Mesothelial cell of epicardium (in vitro differentiated cells): Measurements from ENCODE around the gene ZFYVE28. TPM values are rescaled to one million over a fixed set of nuclear protein-coding genes. Genes with fewer than 3 reads are reported as not detected.
A peak's percentile ranks its signal among the peaks of the same experiment; 100 is the strongest.

Source experiments
- DNase-seq, 2 experiments: peaks; one replicate each; pipeline ENCODE4 v3.0.0; 2021; ENCODE audit warnings: low spot score in 2 of 2; ENCODE audit not compliant: unreplicated experiment in 2 of 2
- H3K27ac Mint-ChIP-seq: 2 replicates; pipeline ENCODE4 v1.8.0; 2021; ENCODE audit warnings: mixed read lengths
- H3K27me3 Mint-ChIP-seq: 2 replicates; pipeline ENCODE4 v1.8.0; 2021; ENCODE audit warnings: low read depth, mixed read lengths
- H3K36me3 Mint-ChIP-seq: 2 replicates; pipeline ENCODE4 v1.8.0; 2021; ENCODE audit warnings: mixed read lengths
- H3K4me1 Mint-ChIP-seq: 2 replicates; pipeline ENCODE4 v1.8.0; 2021; ENCODE audit warnings: mixed read lengths
- H3K4me3 Mint-ChIP-seq: 2 replicates; pipeline ENCODE4 v1.8.0; 2021; ENCODE audit warnings: mild to moderate bottlenecking, moderate library complexity, mixed read lengths
- H3K9me3 Mint-ChIP-seq: 2 replicates; pipeline ENCODE4 v1.8.0; 2021; ENCODE audit warnings: mixed read lengths
- total RNA-seq: library from RNA; stranded (reverse); gene quantifications from 3 replicates; pipeline ENCODE4 v1.2.1, GENCODE V29; 2021
- TF ChIP-seq, protein P1 (sequence below): fragments of 200-600 bp; sonication (generic); IDR thresholded peaks from one replicate; pipeline ENCODE4 v1.5.0; 2021; ENCODE audit warnings: antibody characterized with exemption; ENCODE audit not compliant: unreplicated experiment

The ZFYVE28 gene
- total RNA-seq, 1 donor from 2014 or later, result 0.51 TPM

GRCh38 chr4:2261110-2261852 lies 157.2 kb downstream of the ZFYVE28 start:
- H3K27ac Mint-ChIP-seq, result no peak overlapping the region
- no peaks in the 10 kb centered on the region for H3K9me3 Mint-ChIP-seq
- peak in 1 of 2 experiments; percentile 29 for DNase-seq
- H3K4me1 Mint-ChIP-seq, result peaks cover 12% of the 10 kb centered on the region
- H3K27me3 Mint-ChIP-seq, result no peaks in the 10 kb centered on the region
- H3K4me3 Mint-ChIP-seq, result peak overlapping the region; percentile 72
- TF ChIP-seq, protein P1, sequence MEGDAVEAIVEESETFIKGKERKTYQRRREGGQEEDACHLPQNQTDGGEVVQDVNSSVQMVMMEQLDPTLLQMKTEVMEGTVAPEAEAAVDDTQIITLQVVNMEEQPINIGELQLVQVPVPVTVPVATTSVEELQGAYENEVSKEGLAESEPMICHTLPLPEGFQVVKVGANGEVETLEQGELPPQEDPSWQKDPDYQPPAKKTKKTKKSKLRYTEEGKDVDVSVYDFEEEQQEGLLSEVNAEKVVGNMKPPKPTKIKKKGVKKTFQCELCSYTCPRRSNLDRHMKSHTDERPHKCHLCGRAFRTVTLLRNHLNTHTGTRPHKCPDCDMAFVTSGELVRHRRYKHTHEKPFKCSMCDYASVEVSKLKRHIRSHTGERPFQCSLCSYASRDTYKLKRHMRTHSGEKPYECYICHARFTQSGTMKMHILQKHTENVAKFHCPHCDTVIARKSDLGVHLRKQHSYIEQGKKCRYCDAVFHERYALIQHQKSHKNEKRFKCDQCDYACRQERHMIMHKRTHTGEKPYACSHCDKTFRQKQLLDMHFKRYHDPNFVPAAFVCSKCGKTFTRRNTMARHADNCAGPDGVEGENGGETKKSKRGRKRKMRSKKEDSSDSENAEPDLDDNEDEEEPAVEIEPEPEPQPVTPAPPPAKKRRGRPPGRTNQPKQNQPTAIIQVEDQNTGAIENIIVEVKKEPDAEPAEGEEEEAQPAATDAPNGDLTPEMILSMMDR, result no peak
- no peaks in the 10 kb centered on the region for H3K36me3 Mint-ChIP-seq

DNA sequence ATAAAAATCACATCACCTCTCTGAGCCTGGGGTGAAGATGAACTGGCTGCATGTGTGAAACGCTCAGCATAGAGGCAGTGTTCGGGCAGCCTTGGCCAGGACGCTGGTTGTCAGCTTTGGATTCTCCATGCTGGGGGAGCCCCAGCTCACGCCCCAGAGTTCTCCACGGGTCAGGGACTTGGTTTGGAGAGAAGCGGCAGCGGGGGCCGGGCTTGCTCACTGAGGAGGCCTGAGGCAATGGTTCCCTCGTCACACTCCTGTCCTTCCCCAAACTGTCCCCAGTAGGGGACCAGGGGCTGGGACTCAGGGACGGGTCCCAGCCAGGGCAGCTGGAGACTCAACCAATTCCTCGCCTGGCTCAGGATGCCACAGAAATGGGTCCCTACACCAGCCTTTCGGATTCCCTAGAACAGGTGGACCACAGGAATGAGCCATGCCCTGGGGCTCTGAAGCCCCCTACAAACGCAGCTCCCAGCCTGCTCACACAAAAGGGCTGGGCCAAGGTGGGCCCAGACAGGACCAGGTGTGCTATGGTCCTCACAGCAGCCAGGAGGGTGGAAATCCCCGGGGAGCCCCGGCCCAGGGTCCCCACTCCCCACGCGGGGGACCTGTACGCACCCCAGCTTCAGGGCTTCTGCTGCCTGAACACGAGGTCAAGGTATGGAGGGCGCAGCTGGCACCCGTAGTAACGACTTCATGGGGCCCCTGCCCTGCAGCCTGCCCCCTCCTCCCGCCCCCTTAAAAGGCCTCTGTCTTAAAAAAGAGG lies 157.9 kb downstream of the ZFYVE28 start:
- TF ChIP-seq, protein P1, result no peak
- Mint-ChIP-seq H3K4me3 (peak overlapping the region; percentile 72), H3K9me3 (no peaks in the 10 kb centered on the region), H3K27me3 (no peaks in the 10 kb centered on the region), H3K36me3 (no peaks in the 10 kb centered on the region), H3K27ac (no peak overlapping the region), H3K4me1 (peaks cover 9% of the 10 kb centered on the region)
- peak; percentile 17 to 37 for DNase-seq

DNA sequence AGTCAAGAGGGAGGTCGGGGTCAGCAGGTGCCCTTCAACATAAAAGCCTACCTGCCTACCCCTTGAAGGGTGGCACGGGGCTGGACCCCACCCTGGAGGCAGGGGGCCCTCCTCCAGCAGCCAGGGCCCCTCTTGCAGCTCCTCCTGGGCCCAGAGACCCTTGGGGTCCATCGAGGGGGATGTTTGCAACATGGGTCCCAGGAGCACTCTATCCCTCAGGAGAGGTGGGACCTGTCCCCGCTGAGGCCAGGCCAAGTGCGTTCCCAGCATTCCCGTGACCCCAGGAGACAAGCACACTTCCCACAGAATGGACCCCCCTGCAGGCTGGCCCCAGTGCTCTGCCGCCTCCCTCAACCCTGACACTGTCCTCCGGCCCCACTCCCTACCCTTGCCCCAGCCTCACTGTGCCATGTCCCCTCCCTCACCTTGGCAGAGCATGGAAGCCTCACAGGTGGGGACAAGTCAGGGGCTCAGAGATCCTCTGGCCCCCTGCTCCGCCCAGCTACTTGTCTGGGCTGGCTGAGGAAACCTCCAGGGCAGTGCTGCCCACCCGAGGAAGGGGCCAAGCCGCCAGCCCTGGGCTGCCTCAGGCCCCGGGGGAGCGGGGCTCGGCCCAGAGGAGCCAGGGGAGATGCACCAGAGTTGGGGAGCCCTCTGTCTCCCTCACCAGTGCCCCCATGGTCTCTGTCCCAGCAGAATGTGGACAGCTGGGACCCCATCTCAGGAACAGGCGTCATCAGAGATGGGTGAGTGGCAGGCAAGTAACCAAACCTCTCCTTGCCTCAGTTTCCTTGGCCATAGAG lies 158.7 kb downstream of the ZFYVE28 start:
- DNase-seq, result peak; percentile 9 to 36

DNA sequence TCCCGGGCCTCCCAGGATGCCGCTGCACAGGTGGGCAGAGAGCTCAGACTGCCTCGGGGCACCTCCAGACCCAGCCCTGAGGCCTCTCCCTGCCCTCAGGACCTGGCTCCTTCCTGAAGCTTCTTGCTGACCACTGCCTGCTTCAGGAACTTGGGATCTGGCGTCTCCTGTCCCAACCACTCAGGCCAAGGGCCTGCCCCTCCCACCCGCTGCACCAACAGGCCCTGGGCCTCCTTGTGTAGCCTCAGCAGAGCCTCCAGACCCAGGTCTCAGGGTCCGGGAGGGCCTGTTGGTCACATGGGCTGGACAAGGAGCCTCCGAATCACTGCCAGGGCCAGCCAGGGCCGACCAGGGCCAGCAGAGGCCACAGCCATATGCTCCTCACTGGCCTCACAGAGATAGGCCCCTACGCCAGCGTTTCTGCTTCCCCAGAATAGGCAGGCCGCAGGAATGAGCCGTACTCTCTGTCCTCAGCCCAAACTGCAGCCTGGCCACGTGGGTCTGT lies 159.4 kb downstream of the ZFYVE28 start:
- Mint-ChIP-seq H3K4me1 (peaks cover 19% of the 10 kb centered on the region), H3K4me3 (peak overlapping the region; percentile 72), H3K27me3 (no peaks in the 10 kb centered on the region), H3K36me3 (peaks cover 10% of the 10 kb centered on the region), H3K27ac (no peak overlapping the region), H3K9me3 (no peaks in the 10 kb centered on the region)
- peak; percentile 17 to 37 for DNase-seq
- TF ChIP-seq, protein P1, result no peak

More for the DNA sequence above, 158.7 kb downstream of the ZFYVE28 start:
- Mint-ChIP-seq H3K9me3 (no peaks in the 10 kb centered on the region), H3K4me3 (peak overlapping the region; percentile 72), H3K36me3 (peaks cover 3% of the 10 kb centered on the region), H3K27me3 (no peaks in the 10 kb centered on the region), H3K4me1 (peaks cover 14% of the 10 kb centered on the region), H3K27ac (no peak overlapping the region)
- TF ChIP-seq, protein P1, result no peak
